GM19043 (cell line): ENCODE measurements around the gene EGFR.

Experiments
- ATAC-seq: cut with Tn5 transposase; IDR thresholded peaks from one replicate; pipeline ENCODE4 v1.9.1; 2021; ENCODE audit warnings: low read depth; ENCODE audit not compliant: unreplicated experiment

EGFR gene

DNA sequence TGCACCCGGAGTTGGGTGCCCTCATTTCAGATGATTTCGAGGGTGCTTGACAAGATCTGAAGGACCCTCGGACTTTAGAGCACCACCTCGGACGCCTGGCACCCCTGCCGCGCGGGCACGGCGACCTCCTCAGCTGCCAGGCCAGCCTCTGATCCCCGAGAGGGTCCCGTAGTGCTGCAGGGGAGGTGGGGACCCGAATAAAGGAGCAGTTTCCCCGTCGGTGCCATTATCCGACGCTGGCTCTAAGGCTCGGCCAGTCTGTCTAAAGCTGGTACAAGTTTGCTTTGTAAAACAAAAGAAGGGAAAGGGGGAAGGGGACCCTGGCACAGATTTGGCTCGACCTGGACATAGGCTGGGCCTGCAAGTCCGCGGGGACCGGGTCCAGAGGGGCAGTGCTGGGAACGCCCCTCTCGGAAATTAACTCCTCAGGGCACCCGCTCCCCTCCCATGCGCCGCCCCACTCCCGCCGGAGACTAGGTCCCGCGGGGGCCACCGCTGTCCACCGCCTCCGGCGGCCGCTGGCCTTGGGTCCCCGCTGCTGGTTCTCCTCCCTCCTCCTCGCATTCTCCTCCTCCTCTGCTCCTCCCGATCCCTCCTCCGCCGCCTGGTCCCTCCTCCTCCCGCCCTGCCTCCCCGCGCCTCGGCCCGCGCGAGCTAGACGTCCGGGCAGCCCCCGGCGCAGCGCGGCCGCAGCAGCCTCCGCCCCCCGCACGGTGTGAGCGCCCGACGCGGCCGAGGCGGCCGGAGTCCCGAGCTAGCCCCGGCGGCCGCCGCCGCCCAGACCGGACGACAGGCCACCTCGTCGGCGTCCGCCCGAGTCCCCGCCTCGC is at the start of gene EGFR:
Gene EGFR, plus strand, starts transcription at position 657 of the 830 bp plus-strand sequence. CDS start 261 bp downstream, outside the sequence.
- no peak for ATAC-seq

DNA sequence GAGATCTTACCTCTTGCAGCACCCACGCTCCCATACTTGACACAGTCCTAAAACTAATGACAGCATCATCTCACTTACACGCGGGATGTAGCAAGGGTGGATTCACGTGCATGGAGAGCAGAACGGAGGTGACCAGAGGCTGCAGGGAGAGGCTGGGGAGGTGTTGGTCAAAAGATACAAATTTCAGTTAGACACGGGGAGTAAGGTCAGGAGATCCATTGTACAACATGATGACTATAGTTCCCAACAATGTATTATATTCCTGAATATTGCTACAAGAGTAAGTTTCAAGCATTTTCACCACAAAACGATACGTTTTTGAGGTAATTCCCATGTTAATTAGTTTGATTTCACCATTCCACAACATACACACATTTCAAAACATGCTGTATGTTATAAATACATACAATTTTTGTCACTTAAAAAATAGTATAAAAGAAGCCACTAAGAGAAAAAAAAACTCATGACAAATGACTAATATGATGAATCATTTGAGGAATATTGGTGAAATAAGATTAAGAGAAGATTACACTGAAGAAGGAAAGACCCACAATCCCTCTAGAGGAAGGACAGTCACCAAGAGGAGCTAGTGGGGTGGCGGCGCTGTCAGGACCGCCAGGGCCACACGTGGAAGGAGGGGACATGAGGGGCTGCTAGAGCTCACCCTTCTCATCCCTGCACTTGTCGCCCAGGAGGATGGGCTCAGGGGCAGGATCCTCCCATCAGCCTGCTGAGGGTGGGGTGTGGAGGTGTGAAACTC is 49.4 kb upstream of the EGFR start:
- ATAC-seq = no peak

DNA sequence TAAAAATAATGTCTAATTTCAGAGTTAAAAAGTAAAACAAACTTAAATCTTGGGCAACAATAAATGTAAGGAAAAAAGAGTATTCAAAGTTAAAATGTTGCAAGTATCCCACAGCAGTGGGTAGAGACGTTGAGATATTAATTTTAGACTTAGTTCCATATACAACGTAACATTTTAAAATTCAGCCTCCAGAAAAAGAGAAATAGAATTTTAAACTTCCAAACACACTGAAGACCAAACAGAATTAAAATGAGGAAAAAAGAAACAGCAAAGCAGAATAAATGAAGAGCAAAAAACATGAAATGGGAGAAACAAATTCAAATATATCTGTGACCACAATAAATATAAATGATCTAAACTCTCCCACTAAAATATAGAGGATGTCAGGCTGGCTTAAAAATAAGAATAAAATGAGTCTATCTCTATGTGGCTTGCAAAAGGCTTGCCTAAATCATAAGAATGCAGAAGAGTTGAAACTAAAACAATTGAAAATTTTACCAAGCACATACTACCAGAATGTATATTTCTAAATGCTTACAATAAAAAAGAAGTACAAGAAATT is 46.0 kb upstream of the EGFR start:
- ATAC-seq = no peak

DNA sequence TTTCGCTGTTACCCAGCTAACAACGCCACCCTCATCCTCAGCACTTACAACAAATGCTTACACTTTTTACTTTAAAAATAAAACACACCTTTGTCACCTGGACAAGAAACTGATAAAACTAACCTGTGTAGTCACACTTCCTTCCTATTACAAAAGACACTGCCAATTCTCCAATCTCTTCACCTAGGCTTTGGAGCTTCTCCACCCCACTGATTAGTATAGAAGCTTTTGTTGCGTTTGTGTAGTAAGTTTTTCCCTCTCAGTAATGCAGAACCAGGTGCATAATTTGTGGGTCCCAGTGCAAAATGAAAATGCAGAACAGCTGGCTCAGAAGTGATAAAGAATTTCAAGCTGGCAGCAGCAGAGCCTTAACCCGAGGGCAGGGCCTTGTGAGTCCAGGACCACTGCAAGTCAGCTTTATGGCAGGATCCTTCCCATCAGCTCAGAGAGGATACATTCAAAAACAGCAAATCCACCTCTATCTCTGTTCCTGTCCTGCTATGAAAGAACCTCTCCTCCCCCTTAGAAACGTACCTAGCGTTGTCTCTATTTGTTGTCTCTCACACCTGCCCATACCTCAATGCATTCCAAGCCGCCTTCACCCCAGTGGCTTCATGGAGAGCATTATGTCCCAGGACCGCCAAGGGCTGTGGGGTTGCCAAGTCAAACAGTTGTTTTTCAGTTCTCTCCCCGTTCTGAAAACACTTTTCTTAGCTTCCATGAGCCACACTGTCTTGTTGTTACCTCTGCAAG is 40.3 kb upstream of the EGFR start:
- ATAC-seq = no peak

DNA sequence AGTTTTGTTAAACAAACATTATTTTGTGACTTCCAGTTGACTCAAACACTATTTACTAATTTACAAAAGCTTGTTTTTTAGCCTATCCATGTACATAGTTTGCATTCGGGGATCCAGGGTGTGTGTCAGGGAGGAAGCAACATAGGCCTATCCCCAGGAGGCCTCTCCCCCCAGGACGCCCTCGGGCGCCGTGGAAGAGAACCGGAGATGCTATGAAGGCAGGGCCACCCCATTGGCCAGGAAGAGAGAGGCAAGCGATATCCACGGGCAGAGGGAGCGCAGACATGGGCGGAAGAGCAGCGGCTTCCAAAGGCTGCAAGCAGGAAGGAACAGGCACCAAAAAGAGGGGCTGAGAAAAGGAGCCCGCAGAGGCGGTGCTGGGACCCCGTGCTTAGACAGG is 38.3 kb upstream of the EGFR start:
- no peak for ATAC-seq

DNA sequence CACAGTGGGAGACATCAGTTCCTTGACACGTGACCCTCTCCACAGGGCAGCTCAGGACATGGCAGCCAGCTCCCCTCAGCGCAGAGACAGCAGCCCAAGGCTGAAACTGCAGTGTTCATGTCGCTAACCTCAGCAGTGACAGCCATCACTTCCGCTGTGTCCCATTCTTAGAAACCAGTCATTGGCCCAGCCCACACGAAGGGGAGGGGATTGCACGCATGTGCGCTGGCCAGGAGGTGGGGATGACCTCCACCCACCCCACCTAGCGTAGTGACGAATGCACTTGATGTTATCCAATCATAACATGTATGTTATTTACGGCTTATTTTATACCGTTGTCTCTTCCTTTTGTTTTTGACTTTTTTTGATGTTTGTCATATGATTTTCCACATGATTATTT is 36.9 kb upstream of the EGFR start:
- no peak for ATAC-seq

DNA sequence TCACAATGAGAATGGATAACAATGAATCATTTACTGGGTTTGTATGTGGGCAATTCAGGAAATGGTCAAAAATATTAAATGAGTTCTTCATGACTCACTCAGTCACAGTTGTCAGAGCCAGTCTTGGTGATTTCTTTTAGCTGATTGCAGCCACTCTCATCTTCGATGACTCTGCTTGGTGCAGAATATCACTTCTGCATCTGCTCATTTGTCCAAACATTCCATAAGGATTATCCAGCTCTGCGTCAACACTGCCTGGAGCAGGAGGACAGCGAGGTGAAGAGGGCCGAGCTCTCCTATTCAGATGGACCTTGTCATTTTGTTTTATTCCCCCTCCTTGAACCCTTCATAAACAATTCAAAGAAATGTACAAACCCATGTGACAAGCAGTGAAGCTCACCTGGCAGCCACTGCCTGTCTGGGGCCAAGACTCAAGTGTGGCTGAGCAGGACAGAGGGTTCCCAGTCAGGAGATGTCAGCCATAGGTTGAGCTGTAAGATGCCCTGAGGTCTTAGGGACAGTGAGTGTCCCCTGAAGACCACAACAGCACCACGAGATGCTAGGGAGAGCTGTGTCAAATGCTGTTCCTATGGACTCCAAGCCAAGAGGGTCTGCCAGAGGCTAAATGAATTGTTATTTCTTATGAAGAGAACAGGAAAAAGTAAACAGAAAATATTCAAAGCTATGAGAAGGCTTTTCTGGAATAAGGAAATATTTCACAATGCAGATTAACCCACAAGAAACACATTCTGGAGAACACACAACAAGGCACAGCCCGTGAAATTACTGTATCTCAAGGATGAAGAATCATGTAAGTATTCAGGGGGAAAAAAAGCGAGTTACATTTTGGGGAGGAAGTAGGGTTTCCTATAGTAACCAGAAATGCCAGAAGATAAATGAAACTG is 33.1 kb upstream of the EGFR start:
- ATAC-seq = no peak

DNA sequence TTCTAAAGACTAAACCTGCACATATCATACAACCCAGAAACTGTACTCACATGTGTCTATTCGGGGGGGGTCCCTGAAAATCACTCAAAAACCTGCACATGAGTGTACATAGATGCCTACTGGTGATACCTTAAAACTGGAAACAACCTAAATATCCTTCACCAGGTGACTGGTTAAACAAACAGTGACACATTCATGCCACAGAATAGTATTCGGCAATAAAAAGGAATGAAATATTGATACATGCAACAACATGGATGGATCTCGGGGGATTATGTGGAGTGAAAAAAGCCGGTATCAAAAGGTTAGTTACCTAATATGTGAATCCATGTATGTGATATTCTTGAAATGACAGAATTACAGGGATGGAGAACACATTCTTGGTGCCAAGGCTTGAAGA is 32.1 kb upstream of the EGFR start:
- no peak for ATAC-seq

DNA sequence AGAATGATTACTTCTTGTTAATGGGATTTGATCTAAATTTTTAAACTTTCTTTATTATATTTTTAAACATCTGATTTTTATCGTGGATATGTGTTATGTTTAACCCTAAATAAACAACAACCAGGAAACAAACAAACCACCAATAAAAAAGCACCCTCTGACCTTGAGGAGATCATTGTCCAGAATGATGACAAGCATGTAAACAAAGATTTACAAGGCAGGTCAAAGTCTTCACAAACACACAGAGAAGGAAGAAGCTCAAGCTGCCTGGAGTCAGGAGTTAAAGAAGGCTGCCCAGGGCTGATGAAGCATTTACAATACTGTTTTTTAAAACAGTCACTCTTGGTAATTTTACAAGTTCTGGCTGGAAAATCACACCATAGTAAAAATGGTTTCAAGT is 31.0 kb upstream of the EGFR start:
- ATAC-seq = no peak

DNA sequence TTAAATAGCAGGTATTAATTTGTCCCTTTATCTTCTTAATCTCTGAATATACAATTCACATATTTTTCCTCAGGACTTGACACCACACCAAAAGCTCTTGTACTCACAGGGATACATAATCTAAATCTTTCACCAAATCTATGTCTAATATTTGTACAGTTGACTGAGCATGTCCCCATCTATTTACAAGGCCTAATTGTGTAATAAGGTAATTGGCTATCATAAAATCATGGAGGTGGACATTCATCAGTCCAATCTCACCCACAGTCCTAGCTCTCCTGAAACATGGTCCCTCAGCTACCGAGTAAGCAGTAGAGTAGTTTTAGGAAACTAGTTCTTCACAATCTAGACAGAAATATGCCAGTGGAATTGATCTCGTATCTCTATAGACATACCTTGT is 30.3 kb upstream of the EGFR start:
- ATAC-seq = no peak

DNA sequence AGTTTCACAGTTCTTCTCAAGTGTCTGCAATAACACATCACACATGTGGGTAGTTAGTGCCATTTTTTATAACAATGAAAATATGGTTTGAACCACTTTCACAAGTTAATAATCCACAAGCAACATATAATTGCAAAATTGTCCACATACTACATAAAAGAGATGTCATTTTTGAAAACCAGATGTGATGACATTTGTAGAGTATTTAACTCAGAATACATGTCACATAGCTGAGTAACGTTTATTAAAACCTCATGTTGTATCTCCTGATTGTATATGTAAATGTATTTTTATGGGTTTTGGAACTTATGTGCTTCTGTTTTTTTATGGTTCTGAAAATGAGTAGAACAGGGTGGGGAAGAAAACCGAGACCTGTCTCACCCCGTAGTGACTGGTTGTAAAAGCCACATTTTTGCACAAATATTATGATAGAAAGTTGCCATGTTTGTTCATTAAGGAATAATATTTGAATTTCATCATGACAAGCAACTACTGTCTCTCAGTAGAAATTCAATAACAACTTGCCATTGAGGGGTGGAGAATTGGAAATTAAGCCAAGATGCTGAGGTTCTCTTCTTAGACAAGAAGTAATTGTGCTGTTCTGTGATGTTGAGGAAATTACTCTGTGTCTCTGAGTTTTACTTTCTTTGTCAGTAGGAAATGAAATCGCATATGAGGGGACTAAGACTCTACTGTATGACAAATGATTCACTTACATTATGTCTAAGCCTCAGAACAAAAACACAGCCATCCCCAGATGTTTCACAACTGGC is 29.2 kb upstream of the EGFR start:
- ATAC-seq = no peak

DNA sequence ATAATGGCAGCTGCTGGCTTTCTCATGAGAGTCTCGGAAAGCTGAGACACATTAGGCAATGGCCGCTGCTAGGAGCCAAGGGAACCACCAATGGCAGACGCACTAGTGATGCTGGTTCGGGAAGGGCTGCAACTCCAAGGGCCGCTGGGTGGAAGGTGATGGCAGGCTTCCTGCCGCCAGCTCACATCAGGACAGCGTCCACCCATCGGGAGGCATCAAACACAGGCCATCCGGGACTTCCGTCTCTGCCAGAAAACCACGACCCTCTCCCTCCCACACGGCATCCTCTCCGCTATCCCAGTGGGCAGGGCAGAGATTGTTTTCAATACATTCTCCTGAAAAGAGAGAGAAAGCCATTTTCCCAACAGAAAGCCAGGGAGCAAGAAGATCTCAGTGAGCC is 27.5 kb upstream of the EGFR start:
- no peak for ATAC-seq

DNA sequence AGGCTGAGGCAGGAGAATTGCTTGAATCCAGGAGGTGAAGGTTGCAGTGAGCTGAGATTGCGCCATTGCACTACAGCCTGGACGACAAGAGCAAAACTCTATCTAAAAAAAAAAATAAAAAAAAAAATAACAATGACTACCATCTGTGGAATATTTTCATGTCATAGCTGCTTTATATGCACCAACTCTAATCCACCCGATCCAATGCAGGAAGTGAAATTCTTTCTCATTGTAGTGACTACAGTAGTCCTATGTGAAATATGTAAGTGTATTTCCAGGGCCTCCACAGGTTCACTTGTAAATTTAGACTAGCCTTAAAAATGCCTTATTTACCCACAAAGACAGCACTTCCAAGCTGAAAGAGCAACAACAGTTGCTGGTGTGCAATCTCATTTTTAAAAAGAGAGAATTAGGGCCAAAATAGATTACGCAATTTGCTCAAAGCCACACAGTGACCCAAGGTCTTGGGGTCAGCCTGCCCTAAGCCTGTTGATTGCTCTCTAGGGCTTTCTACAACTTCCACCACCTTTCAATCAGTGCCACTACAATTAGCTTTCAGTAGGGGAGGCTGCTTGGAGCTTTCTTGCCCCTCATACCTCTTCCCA is 25.8 kb upstream of the EGFR start:
- no peak for ATAC-seq

DNA sequence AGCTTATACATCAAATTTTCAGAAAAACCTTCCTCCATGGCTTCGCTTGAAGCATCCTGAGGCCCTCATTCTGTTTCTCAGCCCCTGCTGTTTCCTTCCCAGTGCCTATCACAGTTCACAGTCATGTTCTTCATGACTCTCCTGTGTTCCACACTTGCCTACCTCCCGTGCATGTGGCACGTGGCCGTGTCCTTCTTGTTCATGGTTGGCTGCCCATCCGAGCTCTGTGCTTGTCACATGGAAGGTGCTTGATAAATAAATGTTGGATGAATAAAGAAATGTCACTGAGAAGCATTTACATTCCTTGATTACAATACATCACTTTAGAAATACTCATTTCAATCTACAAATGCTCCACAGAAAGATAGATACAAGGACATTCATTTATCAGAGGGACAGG is 23.7 kb upstream of the EGFR start:
- no peak for ATAC-seq

DNA sequence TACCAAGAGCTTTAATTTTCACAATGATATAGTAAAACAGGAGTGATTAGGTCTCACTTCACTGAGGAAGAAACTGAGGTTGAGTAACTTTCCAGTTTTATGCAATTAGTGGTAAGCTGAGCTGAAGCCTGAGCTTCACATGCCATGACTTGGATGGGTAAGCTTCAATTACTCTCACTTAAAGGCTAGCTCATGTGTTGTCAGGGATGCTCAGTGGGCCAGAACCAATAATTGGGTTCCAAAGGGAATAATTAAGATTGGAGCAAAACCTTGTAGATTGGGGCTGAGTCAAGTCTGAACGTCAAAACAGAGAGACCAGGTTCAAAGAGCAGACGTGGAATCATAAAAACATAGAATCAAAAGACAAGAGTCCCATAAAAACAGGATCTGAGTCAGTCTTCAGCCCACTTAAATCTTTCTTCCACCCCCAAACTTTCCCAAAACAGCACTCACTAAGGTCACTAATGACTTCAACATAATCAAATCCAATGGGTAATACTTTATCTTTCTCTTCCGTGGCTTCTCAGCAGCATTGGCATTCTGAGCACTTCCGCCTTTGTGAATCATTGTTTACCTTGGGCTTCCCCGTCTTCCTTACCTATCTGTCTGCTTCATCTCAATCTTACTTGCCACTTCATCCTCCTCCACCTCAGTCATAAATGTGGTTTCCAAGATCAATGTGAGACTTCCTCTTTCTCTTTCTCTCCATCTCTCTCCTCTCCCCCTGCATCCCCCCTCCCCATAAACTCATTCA is 23.0 kb upstream of the EGFR start:
- ATAC-seq = peak; percentile 75

DNA sequence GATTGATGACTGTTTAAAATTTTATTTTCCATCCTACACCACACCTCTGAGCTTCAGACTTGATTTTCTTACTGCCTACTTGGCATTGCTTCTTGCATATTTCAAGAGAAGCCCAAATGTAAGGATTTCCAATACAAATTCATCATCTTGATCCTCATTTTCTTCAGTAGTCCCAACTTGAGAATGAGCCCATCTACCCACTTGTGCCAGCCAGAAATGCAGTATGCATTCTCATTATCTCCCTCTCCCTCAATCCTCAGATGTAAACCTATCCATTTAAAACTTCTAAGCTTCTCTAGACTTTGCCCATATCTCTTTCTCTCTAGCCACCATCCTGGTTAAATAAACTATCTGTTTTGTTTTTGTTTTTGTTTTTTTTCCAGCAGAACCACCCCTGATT is 22.4 kb upstream of the EGFR start:
- ATAC-seq = no peak

DNA sequence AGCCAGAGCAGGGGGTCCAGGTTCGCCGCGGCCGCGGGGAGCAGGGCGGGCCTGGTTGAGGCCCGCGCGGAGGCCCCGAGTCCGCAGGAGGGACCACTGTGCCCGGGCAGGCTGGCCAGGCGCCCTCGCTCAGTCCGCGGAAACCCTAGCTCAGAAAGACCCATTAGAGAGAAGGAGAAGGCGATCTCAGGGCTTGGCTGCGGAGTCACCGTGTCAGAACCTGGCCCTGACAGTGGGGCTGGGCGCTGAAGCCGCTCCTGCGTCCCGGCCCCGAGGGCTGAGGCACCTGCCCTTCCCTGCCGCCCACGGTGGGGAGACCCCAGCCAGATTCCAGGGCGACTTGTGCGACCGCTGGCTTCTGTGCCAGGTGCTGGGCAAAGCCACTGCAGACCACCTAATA is 14.2 kb upstream of the EGFR start:
- no peak for ATAC-seq

DNA sequence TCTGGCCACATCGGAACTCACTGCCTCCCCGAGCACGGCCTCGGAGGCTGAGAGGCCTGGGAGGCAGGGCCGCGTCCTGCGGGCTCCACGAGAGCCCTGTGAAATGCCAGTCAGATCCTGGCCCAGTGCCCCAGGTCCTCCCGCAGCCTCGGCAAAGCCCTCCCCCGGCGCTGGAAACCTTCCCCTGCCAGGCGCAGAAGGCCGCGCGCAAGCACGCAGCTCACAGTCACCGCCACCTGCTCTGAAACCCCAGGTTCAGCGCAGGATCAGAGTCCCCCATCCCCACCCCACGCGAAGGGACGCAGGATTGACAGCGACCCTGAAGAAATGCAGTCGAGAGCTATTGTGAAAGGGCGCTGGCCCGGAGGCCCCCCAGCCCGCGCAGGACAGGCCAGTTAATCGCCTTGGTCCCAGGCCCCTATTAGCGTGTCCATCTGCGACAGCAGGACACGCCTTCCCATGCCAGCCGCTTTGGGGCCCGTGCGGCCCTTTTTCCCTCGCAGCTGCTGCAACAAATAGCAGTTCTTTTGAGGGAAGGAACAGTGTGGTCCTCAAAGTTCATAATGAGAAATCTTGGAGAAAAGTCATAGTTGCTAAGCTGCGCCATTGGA is 13.5 kb upstream of the EGFR start:
- ATAC-seq = no peak
